ENCODE measurements around the gene KIRREL3. TPM values are rescaled to one million over a fixed set of nuclear protein-coding genes. Genes with fewer than 3 reads are reported as not detected.

Gene KIRREL3
- total and polyA plus RNA-seq, 2 of the 8 experiments (the other 6 are each of a cell fraction or from before 2014, with no cell fraction given), result 0.29 to 0.32 TPM

DNA sequence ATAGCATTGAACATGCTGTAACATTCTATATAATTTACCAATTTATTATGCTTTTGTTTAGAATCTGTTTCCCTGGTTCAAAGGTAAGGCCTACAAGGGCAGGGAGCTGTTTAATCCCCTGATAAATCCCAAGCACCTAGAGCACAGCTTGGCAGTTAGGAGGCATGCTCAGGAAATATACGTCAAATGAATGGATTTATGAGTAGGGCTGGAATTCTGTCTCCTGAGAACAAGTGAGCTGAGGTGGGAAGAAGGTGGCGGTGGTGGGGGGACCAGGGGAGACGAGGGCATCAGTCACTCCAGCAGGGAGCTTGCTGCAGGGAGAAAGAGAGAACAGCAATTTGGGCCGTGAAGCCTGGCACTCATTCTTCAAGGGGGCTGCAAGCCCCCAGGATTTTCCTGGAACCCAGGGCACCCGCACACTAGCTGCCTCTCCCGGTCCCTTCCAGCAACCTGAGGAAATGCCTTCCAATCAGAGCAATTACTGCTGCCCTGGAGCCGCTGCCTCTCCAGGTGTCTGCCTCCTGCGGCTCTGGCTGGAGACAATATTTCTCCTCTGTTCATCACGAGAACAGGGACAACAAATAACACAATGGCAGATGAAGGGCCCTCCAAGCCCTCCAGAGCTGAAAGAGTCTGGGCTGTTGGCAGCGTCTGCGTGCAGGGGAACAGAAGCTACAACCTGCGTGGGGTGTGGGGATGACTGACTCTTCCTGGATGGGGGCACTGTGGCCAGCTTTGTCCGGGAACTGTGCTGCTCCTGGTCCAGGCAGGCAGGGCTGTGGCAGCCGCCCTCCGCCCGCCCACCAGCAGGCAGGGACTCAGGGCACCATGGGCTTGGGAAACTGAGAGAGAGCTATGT is 411.7 kb downstream of the KIRREL3 start:
- H3K4me1 ChIP-seq (replicated peaks in 1 of 4; ENCODE audit: control insufficient read depth in 3 of 4, insufficient read depth in 4 of 4, low read length in 3 of 4), result peaks cover 11 to 41% (median 28%) of the 10 kb centered on the region in 4 experiments; a peak in 6 of 7 replicates
- no peak overlapping the region for H3K9ac ChIP-seq (replicated peaks in 1 of 4; ENCODE audit: extremely low read depth in 1 of 4, low read depth in 3 of 4, low read length in 3 of 4)
- DNase-seq (ENCODE audit: low read depth in 1 of 2, low spot score in 2 of 2), result no peak
- H3K56ac ChIP-seq (replicated peaks; ENCODE audit: insufficient read length, low read depth, low read length), result no peak overlapping the region
- POLR2A ChIA-PET (ENCODE audit: partially characterized antibody), result no interaction called here
- no peak overlapping the region for H3K27ac ChIP-seq (ENCODE audit: low read depth, low read length)
- no peaks in the 10 kb centered on the region for H4K20me1 ChIP-seq (replicated peaks in 1 of 2; ENCODE audit: control insufficient read depth in 1 of 2, insufficient read depth in 2 of 2, low read length in 2 of 2)
- no peak for FAIRE-seq
- no peak overlapping the region for H3K4me3 ChIP-seq (ENCODE audit: extremely low read depth in 1 of 4, insufficient read depth in 2 of 4, low read depth in 3 of 4, low read length in 4 of 4)
- H3K27me3 ChIP-seq (replicated peaks in 1 of 4; ENCODE audit: control insufficient read depth in 3 of 4, extremely low read depth in 1 of 4, insufficient read depth in 3 of 4, low read length in 3 of 4), result no peaks in the 10 kb centered on the region
- H3K23ac ChIP-seq (ENCODE audit: insufficient read length), result no peak overlapping the region
- CTCF ChIA-PET (ENCODE audit: partially characterized antibody), result interaction anchor here (0.9 to 13.6 kb wide), 6 partner anchors 15 to 402 kb away, joined by 3 to 143 read pairs (median 6); no protein-coding TSS in a partner anchor
- no peak overlapping the region for H3K4ac ChIP-seq (replicated peaks; ENCODE audit: insufficient read length, low read depth, low read length)
- H2BK120ac ChIP-seq (replicated peaks; ENCODE audit: low read depth, low read length), result no peak overlapping the region
- H2BK15ac ChIP-seq (ENCODE audit: low read length), result no peak overlapping the region
- H3K79me1 ChIP-seq (ENCODE audit: low read depth, low read length), result no peaks in the 10 kb centered on the region
- H3K18ac ChIP-seq (ENCODE audit: extremely low read depth, low read length), result no peak overlapping the region; the same call in 1 of the 2 replicates
- peak overlapping the region; percentile 4; the same call in 1 of the 2 replicates for H2AK5ac ChIP-seq (ENCODE audit: low read depth, low read length)
- H4K91ac ChIP-seq (replicated peaks; ENCODE audit: insufficient read length, low read length), result no peak overlapping the region
- no peaks in the 10 kb centered on the region for H3K23me2 ChIP-seq (ENCODE audit: low read depth, low read length)
- TF ChIP-seq SRF (IDR thresholded peaks at IDR 0.05; ENCODE audit: low read depth, low read length), result no peak
- TF ChIP-seq CREB1 (IDR thresholded peaks at IDR 0.05), result no peak
- TF ChIP-seq CBX8 (IDR thresholded peaks at IDR 0.05; ENCODE audit: borderline replicate concordance, low read depth, low read length), result no peak
- TF ChIP-seq, protein P1, sequence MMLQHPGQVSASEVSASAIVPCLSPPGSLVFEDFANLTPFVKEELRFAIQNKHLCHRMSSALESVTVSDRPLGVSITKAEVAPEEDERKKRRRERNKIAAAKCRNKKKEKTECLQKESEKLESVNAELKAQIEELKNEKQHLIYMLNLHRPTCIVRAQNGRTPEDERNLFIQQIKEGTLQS (IDR thresholded peaks at IDR 0.05; ENCODE audit: insufficient read depth, low read depth, low read length), result no peak
- TF ChIP-seq SUZ12 (IDR thresholded peaks at IDR 0.05; ENCODE audit: low read length), result no peak
- TF ChIP-seq CTBP2 (IDR thresholded peaks at IDR 0.05; ENCODE audit: borderline replicate concordance, insufficient read depth, insufficient read length, low read length), result no peak
- no peak for TF ChIP-seq CEBPB (IDR thresholded peaks at IDR 0.05; ENCODE audit: low read depth, low read length)
- TF ChIP-seq NANOG (IDR thresholded peaks at IDR 0.05; ENCODE audit: insufficient read depth, low read depth, low read length, poor library complexity, severe bottlenecking), result no peak
- H2BK20ac ChIP-seq (ENCODE audit: low read length), result no peak overlapping the region
- no peak overlapping the region for H4K8ac ChIP-seq (ENCODE audit: extremely low read depth, insufficient read depth, low read length)
- H3K36me3 ChIP-seq (ENCODE audit: control insufficient read depth in 2 of 4, insufficient read depth in 4 of 4, low read length in 3 of 4), result no peaks in the 10 kb centered on the region
- H3K79me2 ChIP-seq (ENCODE audit: control insufficient read depth in 1 of 2, insufficient read depth in 2 of 2, low read length in 2 of 2), result no peaks in the 10 kb centered on the region
- H3K4me2 ChIP-seq (ENCODE audit: insufficient read depth in 1 of 2, low read depth in 2 of 2, low read length in 2 of 2), result no peak overlapping the region
- H4K5ac ChIP-seq (ENCODE audit: insufficient read length, low read depth, low read length), result no peak overlapping the region
- H3K9me3 ChIP-seq (ENCODE audit: insufficient read depth in 2 of 2, low read depth in 1 of 2, low read length in 1 of 2), result no peaks in the 10 kb centered on the region
- no peak overlapping the region for H2AFZ ChIP-seq (ENCODE audit: low read length)
- 86% methylated on average over 16 of the region's 16 CpGs; no CpG with 5 or more reads in 1 of the 2 experiments for WGBS, 2 experiments (ENCODE audit: extremely low coverage in 1 of 2, insufficient coverage in 1 of 2, insufficient read length in 1 of 2, insufficient replicate concordance in 2 of 2, low coverage in 1 of 2, low lambda C conversion rate in 2 of 2, missing lambda C conversion rate in 1 of 2)
- no peak overlapping the region for H2BK12ac ChIP-seq (ENCODE audit: low read depth, low read length)
- H3K14ac ChIP-seq (ENCODE audit: insufficient read length), result no peak overlapping the region
- no peak overlapping the region for H2BK5ac ChIP-seq (ENCODE audit: low read depth, low read length)

Data from H1 (cell line).